HG03159 (cell line): ENCODE results near the gene OR52K1.

ENCODE experiments used
- ATAC-seq: cut with Tn5 transposase; IDR thresholded peaks from one replicate; pipeline ENCODE4 v1.9.1; 2021; ENCODE audit warnings: mild to moderate bottlenecking, moderate library complexity; ENCODE audit not compliant: unreplicated experiment

Gene OR52K1

GRCh38 chr11:4482445-4482844, at the start of gene OR52K1:
Gene OR52K1 (plus strand): TSS chr11:4482646. CDS start chr11:4488901, 6,255 bp downstream.
- no peak for ATAC-seq

- ATAC-seq: no peak
Measured at GRCh38 chr11:4433856-4434255, 48.6 kb upstream of the OR52K1 start.

GRCh38 chr11:4436411-4436810, 46.0 kb upstream of the OR52K1 start:
- ATAC-seq: no peak

- no peak for ATAC-seq
Measured at GRCh38 chr11:4441515-4441914, 40.9 kb upstream of the OR52K1 start.

- no peak for ATAC-seq
Measured at GRCh38 chr11:4443232-4443891, 39.1 kb upstream of the OR52K1 start.

GRCh38 chr11:4448995-4449394, 33.5 kb upstream of the OR52K1 start, which contains the start of gene OR52K2:
Gene OR52K2 (plus strand): TSS chr11:4449295. CDS start chr11:4449340, 45 bp downstream.
- ATAC-seq: no peak

GRCh38 chr11:4453118-4453517, 29.3 kb upstream of the OR52K1 start:
- no peak for ATAC-seq

- ATAC-seq: no peak
Measured at GRCh38 chr11:4454021-4454420, 28.4 kb upstream of the OR52K1 start.

- ATAC-seq: no peak
Measured at GRCh38 chr11:4455419-4455818, 27.0 kb upstream of the OR52K1 start.

GRCh38 chr11:4459500-4459899, 22.9 kb upstream of the OR52K1 start:
- ATAC-seq: peak; percentile 89

GRCh38 chr11:4460151-4460550, 22.3 kb upstream of the OR52K1 start:
- no peak for ATAC-seq

- no peak for ATAC-seq
Measured at GRCh38 chr11:4464216-4465159, 18.0 kb upstream of the OR52K1 start.

GRCh38 chr11:4465407-4465806, 17.0 kb upstream of the OR52K1 start:
- no peak for ATAC-seq

GRCh38 chr11:4466131-4466870, 16.1 kb upstream of the OR52K1 start:
- ATAC-seq: no peak

GRCh38 chr11:4466871-4467442, 15.5 kb upstream of the OR52K1 start:
- no peak for ATAC-seq

GRCh38 chr11:4467811-4468606, 14.4 kb upstream of the OR52K1 start:
- ATAC-seq: no peak

- ATAC-seq: no peak
Measured at GRCh38 chr11:4479644-4480043, 2.8 kb upstream of the OR52K1 start.

- ATAC-seq: no peak
Measured at GRCh38 chr11:4480577-4481239, 1.7 kb upstream of the OR52K1 start.

- ATAC-seq: no peak
Measured at GRCh38 chr11:4481240-4481582, 1.2 kb upstream of the OR52K1 start.

GRCh38 chr11:4484310-4484709, 1.9 kb downstream of the OR52K1 start:
- ATAC-seq: no peak
